Mesothelial cell of epicardium (in vitro differentiated cells): ENCODE results near the gene IL13. TPM values are rescaled to one million over a fixed set of nuclear protein-coding genes. Genes with fewer than 3 reads are reported as not detected.

Source experiments
- DNase-seq, 2 experiments: peaks; one replicate each; pipeline ENCODE4 v3.0.0; 2021; ENCODE audit warnings: low spot score in 2 of 2; ENCODE audit not compliant: unreplicated experiment in 2 of 2
- H3K27ac Mint-ChIP-seq: 2 replicates; pipeline ENCODE4 v1.8.0; 2021; ENCODE audit warnings: mixed read lengths
- H3K27me3 Mint-ChIP-seq: 2 replicates; pipeline ENCODE4 v1.8.0; 2021; ENCODE audit warnings: low read depth, mixed read lengths
- H3K36me3 Mint-ChIP-seq: 2 replicates; pipeline ENCODE4 v1.8.0; 2021; ENCODE audit warnings: mixed read lengths
- H3K4me1 Mint-ChIP-seq: 2 replicates; pipeline ENCODE4 v1.8.0; 2021; ENCODE audit warnings: mixed read lengths
- H3K4me3 Mint-ChIP-seq: 2 replicates; pipeline ENCODE4 v1.8.0; 2021; ENCODE audit warnings: mild to moderate bottlenecking, moderate library complexity, mixed read lengths
- H3K9me3 Mint-ChIP-seq: 2 replicates; pipeline ENCODE4 v1.8.0; 2021; ENCODE audit warnings: mixed read lengths
- total RNA-seq: library from RNA; stranded (reverse); gene quantifications from 3 replicates; pipeline ENCODE4 v1.2.1, GENCODE V29; 2021
- TF ChIP-seq, protein P1 (sequence below): fragments of 200-600 bp; sonication (generic); IDR thresholded peaks from one replicate; pipeline ENCODE4 v1.5.0; 2021; ENCODE audit warnings: antibody characterized with exemption; ENCODE audit not compliant: unreplicated experiment

IL13 gene
- total RNA-seq, 1 donor from 2014 or later, result 0.78 TPM

DNA sequence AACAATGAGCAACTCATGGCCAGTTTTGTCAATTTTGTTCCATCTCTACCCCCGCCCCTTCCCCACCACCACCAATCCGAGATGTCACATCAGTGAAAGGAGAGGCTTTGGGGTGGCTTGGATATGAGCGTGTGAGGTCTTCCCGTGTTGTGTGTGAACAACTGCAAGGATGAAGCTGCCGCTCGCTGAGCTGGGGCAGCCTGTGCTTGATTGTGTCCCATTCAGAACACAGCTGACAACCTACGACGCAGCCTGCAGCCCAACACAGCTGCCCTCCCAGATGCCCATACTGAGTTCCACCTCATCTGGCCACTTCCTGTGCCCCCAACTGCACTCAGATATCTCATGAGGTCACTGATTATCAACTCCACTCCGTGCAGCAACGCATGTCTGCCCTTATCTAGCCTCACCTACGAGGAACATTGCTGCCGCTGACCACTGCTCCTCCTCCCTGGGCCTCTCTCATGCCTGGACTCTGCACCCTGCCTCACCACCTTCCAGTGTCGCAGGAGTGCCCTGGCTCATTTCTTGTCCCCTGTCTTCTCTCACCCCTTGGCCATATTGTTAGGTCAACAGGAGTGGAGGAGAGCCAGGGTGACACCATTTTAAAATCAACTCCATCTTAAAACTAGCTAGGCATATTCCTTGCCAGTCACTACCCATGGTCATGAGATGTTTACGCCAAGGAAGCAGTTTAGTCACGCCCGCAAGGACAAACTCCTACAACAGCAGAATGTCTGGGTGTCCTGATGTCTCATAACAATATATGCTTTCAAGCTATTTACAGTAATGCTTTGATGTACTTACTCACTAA lies 8.5 kb downstream of the IL13 start:
- H3K27me3 Mint-ChIP-seq, result peaks cover 2% of the 10 kb centered on the region
- TF ChIP-seq, protein P1, sequence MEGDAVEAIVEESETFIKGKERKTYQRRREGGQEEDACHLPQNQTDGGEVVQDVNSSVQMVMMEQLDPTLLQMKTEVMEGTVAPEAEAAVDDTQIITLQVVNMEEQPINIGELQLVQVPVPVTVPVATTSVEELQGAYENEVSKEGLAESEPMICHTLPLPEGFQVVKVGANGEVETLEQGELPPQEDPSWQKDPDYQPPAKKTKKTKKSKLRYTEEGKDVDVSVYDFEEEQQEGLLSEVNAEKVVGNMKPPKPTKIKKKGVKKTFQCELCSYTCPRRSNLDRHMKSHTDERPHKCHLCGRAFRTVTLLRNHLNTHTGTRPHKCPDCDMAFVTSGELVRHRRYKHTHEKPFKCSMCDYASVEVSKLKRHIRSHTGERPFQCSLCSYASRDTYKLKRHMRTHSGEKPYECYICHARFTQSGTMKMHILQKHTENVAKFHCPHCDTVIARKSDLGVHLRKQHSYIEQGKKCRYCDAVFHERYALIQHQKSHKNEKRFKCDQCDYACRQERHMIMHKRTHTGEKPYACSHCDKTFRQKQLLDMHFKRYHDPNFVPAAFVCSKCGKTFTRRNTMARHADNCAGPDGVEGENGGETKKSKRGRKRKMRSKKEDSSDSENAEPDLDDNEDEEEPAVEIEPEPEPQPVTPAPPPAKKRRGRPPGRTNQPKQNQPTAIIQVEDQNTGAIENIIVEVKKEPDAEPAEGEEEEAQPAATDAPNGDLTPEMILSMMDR, result no peak
- peaks cover 16% of the 10 kb centered on the region for H3K4me1 Mint-ChIP-seq
- H3K27ac Mint-ChIP-seq, result no peak overlapping the region
- H3K36me3 Mint-ChIP-seq, result no peaks in the 10 kb centered on the region
- H3K4me3 Mint-ChIP-seq, result no peak overlapping the region
- no peaks in the 10 kb centered on the region for H3K9me3 Mint-ChIP-seq
- no peak for DNase-seq

DNA sequence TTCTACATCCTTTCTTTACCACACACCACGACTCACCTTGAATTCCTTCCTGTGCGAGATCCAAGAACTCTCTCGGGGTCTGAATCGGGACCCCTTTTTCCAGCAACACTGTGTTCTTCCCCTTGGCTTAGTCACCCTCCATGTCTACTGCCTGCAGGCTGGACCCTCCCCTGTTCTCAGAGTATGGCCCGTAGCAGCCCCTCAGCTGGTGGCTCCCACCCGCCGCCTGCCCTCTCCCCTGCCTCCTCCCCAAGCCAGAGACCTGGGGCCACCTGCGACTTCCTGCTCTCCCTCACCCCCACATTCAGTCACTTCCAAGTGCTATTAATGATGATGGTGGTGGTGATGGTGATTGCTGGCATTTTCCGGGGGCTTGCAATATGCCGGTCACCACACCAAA lies 9.3 kb downstream of the IL13 start:
- DNase-seq, result no peak
- peaks cover 16% of the 10 kb centered on the region for H3K4me1 Mint-ChIP-seq
- H3K9me3 Mint-ChIP-seq, result no peaks in the 10 kb centered on the region
- TF ChIP-seq, protein P1, result no peak
- no peak overlapping the region for H3K4me3 Mint-ChIP-seq
- H3K36me3 Mint-ChIP-seq, result no peaks in the 10 kb centered on the region
- H3K27me3 Mint-ChIP-seq, result peaks cover 2% of the 10 kb centered on the region
- H3K27ac Mint-ChIP-seq, result no peak overlapping the region

DNA sequence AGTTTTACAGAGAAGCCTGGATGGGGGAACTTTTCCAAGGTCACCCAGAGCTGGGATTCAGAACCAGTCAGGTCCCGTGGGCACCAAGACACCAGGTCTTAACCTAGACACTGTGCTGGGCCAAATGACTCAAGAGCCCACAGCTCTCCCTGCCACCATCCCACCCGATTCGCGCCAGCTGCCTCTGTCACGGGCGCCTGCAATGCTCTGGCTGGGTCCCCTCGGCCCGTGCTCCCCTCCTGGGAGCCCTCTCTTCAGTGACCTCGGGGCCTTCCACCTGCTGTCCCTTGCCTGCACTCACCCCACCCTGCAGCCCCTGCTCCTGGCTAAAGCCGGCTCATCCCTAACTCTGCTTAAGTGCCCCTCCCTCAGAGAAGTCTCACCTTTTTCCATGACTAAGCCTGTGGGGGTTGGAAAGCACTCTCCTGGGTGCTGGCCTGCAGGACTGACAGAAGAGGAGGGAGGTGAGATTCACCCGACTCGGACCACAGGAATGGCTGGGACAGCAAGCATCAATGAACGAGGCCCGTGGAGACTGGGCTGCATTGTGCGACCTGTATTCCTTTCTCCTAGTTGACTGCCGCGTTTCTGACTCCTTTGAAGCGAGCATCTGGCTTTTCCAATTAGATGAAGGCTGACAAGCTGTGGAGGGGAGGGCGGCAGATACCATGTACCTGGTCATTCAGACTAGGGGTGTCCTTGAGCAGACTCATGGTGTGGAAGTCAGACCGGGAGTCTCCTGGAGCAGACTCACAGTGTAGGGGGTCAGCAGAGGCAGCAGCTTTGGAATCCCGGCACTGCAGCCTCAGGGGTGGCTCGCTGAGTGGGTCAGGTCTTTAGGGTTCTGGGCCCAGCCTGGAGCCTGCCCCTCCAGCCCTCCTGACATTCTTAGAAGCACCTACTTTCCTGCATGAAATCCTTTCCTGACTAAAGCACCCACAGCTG lies 10.1 kb downstream of the IL13 start:
- peaks cover 13% of the 10 kb centered on the region for H3K4me1 Mint-ChIP-seq
- H3K4me3 Mint-ChIP-seq, result no peak overlapping the region
- H3K9me3 Mint-ChIP-seq, result no peaks in the 10 kb centered on the region
- DNase-seq, result no peak
- H3K27me3 Mint-ChIP-seq, result peaks cover 2% of the 10 kb centered on the region
- no peak overlapping the region for H3K27ac Mint-ChIP-seq
- TF ChIP-seq, protein P1, result no peak
- no peaks in the 10 kb centered on the region for H3K36me3 Mint-ChIP-seq

DNA sequence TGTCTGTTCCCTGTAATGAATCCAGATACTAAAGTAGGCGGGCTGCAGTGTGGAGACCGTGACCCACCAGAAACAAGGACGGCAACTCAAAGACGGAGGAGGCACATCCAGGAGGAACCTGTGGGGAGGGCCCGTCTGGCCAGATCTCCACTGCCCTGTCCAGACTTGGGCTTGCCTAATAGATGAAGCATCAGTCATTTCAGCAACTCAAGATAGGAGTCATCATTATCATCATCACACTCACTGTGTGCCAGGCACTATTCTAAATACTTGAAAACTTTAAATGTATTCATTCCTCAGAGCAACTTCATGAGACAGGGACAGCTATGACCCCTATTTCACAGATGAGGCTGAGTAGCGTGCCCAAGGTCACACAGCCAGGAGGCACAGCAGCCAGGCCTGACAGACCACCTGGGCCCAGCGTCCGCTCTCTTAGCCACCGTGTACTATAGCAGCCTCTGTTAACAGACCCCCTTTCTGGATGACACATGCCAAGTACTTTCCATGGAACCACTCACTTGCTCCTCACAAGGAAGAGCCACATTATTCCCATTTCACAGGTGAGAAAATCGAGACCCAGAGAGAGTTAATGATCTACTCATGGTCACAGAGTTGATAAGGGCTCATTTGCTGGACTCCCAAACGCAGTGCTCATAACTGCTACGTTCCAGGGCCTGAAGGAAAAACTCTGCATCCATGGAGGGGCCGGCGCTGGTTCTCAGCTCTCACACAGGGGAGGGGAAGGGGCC lies 10.9 kb downstream of the IL13 start:
- H3K27ac Mint-ChIP-seq, result no peak overlapping the region
- H3K27me3 Mint-ChIP-seq, result peaks cover 2% of the 10 kb centered on the region
- peaks cover 6% of the 10 kb centered on the region for H3K4me1 Mint-ChIP-seq
- H3K9me3 Mint-ChIP-seq, result no peaks in the 10 kb centered on the region
- TF ChIP-seq, protein P1, result no peak
- no peak for DNase-seq
- H3K36me3 Mint-ChIP-seq, result no peaks in the 10 kb centered on the region
- H3K4me3 Mint-ChIP-seq, result no peak overlapping the region

DNA sequence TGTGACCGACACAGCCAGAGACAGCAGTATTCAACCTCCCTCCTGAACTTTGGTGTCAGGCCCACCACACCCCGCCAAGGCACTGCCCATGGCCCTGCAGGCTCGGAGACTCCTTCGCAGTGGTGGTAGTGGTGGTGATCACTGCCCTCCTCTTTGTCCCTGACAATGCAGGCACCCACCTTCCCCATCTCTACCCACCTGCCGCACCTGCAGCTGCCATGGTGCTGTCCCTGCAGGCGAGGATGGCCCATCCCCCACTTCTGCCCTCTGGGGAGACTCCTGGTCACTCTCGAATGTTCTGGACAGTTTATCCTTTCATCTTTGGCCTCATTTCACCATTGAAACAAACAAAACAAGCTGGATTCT lies 11.5 kb downstream of the IL13 start:
- TF ChIP-seq, protein P1, result no peak
- no peak for DNase-seq
- Mint-ChIP-seq H3K27me3 (peaks cover 2% of the 10 kb centered on the region), H3K4me1 (peaks cover 3% of the 10 kb centered on the region), H3K4me3 (no peak overlapping the region), H3K27ac (no peak overlapping the region), H3K36me3 (no peaks in the 10 kb centered on the region), H3K9me3 (no peaks in the 10 kb centered on the region)
